GM18951 (cell line): ENCODE measurements around the gene MORN5.

ENCODE experiments used
- POLR2A ChIP-seq: IDR thresholded peaks from 4 replicates; pipeline ENCODE4 v1.6.1; 2011; ENCODE audit warnings: mild to moderate bottlenecking; ENCODE audit not compliant: insufficient read length, insufficient read depth; ENCODE audit errors: extremely low read depth
- in situ Hi-C: fragments of 300-500 bp; cut with MboI; formaldehyde crosslinking; loops from one replicate; pipeline ENCODE4 v1.12.0; 2022; ENCODE audit warnings: low sequenced_read_pairs, mixed read lengths, inconsistent platforms; ENCODE audit not compliant: unreplicated experiment

Gene MORN5

DNA sequence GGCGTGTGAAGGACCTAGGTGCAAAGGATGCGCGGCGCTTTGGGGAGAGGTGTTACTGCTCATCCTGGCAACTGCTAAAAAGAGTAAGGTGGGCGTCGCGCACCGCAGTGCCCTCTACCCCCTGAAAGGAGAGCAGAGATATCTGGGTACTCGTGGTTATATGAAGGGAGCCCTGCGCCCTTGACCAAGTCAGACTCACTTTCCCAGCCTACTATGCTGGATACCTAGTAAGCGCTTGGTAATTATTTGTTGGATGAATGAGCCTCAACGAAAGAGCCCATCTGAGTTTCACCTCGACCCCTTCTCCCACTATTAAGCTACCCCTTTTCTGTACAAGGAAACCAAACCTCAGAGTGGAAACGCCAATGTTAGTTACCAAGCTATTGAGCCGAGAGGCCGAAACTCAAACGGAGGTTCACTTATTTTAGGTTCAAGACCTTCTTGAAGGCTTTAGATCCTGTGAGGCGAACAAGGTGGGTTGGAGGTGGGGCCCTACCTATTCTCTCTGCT is 61.0 kb downstream of the MORN5 start:
- TF ChIP-seq POLR2A: no peak
- in situ Hi-C loops: no loop called here

DNA sequence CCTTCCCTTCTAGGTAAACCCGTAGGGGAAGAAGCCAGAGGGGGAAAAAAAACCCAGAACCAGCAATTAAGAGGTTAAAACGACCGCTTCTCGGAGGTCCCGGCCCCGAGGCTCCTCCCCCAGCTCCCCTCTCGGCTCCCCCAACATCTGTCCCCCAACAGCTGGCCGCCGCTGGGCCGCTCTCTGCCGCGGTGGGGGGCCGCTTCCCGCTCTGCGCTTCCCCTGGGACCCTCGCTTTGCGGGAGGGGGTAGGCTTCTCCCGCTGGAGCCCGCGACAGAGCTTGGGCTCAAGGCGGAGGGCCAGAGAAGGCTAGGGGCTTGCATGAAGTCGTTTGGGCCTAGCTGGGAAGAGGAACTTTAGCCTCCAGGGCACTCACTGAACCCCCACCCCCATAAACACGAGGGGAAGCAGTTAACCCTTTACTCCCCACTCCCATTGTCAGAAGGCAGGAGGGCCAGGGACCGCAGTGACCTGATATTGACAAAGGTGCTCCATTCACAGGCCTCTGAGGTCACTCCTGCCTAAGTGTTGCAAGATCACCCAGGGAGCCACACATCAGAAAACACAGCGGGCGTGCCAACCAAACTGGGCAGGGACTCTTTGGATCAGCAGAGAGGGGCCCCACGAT is 61.6 kb downstream of the MORN5 start:
- no peak for TF ChIP-seq POLR2A
- in situ Hi-C loops: no loop called here

DNA sequence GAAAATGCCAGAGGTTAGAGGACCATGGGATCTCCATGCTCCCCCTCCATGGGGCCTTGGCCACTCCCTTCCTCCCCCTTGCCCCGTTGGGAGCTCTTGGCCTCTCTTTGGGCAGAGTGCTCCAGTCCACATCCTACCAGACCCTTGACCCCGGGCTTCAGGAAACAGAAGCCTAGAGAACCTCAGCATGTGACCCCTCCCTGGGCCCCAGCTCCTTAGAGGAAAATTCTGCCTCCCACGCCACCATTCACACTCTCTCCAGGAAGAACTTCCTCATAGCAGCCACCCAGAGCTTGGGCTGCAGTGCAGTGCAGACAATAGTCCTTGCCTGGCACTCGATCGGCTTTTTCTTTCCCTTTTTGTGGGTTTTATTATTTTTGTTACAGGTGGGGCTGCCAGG is 63.1 kb downstream of the MORN5 start:
- no peak for TF ChIP-seq POLR2A
- in situ Hi-C loops: no loop called here

DNA sequence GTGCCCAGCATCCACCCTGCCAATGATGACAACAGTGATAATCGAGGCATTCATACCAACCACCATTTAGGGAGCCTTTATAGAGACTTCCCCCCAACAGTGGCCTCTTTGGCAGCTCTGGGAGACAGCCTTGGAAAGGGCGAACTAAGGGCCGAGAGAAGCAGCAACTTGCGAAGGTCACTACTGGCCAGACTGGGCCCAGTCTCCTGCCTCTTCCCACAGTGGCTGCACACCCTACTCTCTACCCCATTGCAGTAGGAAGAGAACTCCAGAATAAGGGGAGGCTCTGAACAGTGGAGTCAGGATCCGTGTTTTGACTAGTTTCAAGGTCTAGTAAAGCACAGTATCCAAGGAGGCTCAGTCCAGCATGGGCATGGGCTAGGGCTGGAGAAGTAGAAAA is 63.7 kb downstream of the MORN5 start:
- TF ChIP-seq POLR2A: no peak
- in situ Hi-C loops: no loop called here

DNA sequence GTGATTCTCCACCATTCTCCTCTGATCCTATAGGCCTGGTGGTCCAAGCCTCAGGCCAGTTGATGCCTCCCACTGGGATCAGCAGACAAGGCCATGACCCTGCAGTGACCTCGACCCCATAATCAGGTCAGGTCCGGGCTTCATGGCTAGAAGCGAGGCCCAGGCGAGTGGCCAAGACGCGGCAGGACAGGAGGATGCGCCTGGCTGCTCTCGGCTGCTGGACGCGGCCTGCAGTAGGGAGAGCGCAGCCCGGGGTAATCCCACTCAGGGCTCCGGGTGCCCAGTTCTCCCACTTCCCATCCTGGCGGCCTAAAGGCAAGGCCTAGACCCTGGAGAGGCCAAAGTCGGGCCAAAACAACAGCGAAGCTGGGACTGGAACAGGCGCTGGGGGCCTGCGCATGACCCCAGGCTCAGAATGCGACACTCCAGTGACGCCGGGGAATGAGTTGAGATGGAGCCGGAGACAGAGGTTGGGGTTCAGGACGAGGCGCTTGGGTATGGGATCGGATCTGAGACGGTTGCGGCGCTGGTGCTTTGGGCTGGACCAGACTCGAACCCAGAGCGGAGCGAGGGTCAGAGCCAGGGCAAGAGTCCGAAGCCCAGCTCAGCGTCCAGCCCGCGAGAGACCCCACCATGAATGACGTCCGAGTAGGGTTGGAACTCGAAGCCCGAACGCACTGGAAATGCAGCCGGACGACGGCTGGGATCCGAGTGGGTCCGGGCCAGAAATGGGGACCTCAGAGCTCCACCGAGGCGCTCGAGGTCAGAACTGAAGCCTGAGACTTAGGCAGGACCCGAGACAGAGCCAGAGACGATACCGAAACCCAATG is 65.8 kb downstream of the MORN5 start:
- TF ChIP-seq POLR2A: no peak
- in situ Hi-C loops: no loop called here

DNA sequence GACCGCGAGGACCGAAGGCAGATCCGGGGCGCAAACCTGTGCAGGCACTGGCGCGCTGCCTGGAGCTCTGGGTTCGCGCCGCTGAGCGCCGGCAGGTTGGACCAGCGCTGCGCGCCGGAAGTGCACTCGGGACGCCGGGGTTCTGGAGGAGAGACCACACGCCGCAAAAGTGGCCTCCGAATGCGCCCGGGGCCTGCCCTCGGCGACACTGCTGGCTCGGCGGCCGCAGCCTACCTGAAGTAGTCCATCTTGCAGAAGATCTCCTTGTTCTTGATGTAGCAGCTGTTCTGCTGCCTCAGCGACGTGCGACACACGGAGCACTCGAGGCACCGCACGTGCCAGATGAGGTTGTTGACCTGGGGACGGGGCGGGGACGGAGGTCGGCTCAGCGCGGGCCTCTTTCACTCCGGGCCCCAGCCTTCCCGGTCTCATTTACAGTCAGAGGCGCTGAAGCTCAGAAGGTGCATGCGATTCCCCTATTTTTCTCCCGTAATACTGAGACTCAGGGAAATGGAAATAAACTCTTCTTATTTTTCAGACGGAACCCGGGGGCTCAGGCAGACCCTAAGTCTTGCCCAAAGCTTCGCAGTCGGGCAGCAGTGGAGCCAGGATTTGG is 66.5 kb downstream of the MORN5 start:
- in situ Hi-C loops: no loop called here
- TF ChIP-seq POLR2A: no peak

DNA sequence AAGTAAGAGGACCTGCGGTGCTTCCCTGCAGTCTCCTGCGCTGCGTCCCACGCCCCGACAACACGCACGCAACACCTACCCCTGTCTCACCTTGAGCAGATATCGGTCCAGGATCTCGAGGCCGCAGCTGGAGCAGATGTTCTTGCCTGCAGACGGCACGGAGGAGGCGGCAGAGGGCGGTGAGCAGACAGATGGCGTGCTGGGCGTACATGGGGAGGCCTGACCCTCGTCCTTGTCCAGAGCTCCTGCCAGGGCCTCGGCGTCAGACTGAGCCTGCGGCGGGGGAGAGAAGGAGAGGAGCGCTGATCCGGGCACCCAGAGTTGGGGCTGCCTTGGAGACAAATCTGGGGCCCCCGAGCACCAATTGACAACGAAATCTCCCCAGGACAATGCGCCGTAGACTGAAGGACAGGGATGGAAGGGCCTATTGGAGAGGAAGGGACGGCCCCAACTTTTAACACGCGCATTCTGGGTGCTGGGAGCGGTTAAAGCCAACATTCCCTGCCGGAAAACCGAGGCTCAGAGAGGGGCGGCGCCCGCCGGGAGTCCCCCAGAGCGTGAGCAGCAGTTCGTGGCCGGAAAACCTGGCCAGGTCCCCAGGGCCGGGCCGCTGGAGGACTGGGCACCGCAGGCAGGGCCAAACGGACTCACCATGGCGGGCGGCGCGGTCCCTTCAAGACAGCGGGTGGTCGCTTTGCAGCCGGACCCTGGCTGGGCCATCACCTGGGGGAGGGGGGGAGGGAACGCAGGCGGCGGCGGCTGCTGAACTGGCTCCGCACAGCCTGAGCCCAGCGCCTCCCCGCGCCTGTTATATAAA is 67.3 kb downstream of the MORN5 start:
- TF ChIP-seq POLR2A: no peak
- in situ Hi-C loops: no loop called here

DNA sequence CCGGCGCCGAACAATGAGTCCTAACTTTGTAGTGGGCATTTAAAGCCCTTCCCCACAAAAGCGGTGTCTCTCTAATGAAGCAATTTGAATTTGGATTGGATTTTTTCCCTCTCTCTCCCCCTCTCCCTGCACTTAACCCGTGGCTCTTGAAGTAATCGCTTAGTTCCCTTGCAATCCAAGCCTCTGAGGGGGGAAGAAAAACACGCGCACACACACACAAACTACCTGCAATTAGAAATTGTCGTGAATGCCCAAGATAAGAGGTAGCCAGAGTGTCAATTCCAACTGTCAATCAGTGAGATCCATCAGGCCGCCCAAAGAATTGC is 67.8 kb downstream of the MORN5 start:
- no peak for TF ChIP-seq POLR2A
- in situ Hi-C loops: no loop called here

DNA sequence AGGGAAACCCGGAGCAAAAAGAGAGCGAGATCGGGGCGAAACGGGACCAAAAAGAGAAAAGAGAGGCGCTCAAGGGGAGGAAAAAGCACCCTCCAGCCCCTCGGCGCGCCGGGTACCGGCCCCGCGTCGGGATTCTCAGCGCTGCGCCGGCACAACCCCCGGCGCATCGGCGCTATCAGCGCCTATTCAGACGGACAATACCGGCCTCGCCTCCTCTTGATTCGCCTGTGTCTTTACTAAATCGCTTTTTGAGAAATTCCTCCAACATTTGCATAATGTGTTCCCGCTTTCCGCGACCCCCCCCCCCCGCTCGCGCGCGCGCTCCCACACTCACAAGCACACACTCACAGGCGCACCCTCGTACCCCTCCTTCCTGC is 68.5 kb downstream of the MORN5 start:
- no peak for TF ChIP-seq POLR2A
- in situ Hi-C loops: no loop called here

DNA sequence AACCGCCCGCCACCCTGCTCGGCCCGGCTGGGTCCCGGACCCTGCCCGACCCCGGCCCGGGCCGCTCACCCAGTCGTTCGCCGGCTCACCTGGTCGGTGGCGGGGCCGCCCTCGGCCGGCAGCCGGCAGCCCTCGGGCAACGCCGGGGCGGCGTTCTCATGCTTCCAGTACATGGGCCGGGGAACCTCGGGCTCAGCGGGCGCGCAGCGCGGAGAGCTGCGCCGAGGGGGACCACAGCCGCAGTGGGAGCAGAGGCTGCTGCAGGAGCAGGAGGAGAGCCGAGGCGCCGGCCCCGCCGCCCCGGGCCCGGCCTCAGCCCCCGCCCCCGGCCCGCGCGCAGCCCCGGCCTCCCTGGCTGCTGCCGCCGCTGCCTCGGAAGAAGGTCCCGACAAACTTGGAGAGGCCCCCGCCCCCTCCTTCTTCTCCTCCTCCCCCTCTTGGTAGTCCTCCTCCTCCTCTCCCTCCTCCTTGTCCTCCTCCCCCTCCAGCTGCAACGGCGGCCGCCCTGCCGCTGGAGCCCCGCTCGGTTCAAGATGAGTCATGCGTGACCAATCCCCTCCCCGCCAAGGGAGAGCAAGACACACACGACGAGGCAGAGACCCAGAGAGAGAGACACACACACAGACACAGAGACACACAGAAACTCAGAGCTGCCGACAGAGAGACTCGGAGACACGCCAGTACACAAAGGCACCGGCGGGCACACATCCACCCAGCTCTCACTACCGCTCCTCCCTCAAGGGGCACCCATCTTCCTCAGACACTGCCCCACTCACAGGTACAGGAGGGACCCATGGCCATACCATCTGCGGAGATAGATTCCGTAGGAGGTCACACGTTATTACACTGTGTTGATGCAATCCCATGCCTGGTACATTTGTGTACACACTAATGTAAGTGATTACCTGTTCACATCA is 69.1 kb downstream of the MORN5 start, which contains the start of gene LHX6:
Gene LHX6, minus strand, starts transcription at position 390 of the 917 bp plus-strand sequence. Its CDS starts 217 bp downstream, at position 173.
- in situ Hi-C loops: no loop called here
- TF ChIP-seq POLR2A: no peak

DNA sequence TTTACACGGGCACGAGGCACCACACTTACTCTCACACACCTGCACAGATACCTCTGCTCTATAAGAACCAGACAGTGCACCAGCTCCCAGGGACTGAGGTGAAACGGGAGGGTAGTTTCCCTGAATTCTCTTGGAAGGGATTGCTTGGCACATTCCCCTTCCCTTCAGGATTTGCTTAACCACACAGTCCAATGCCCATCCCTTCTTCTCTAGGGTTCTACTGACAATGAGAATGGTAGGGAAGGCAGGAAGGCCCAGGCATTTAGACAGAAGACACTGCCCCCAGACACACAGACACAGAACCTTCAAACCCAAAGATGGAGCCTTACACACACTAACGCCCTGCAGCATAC is 69.8 kb downstream of the MORN5 start:
- no peak for TF ChIP-seq POLR2A
- in situ Hi-C loops: no loop called here

DNA sequence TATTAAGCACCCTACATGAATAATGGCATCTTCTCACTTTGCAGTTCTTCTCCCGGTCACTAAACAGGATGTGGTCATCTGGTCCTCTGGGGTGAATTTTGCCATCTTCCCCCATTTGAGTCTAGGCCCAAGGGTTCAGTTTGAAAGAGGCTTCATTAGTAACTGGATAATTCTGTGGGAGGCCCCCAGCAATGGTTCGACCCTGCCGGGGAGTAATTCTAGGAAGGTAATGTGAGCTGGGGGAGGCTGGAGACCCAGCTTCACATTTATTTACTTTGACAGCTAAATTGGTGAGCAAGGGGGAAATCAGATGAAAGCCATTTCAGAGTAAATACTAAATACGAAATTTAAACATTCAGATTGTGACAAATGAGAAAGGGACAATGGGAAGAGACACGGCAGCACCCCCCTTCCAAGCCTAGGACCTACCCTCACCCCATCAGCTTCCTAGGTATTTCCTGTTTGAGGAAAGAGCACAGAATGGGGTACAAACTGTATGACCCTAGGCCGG is 73.1 kb downstream of the MORN5 start:
- no peak for TF ChIP-seq POLR2A
- in situ Hi-C loops: no loop called here
